HG03442 (cell line): ENCODE data around the gene DDX10.
"Not testable (repeated sequence)": the region's sequence is repeated elsewhere in the genome, so short reads cannot be mapped to it uniquely, and the experiment has no call there.

Experiments
- ATAC-seq: cut with Tn5 transposase; IDR thresholded peaks from one replicate; pipeline ENCODE4 v1.9.1; 2021; ENCODE audit warnings: mild to moderate bottlenecking, moderate library complexity; ENCODE audit not compliant: unreplicated experiment

DDX10 gene

GRCh38 chr11:108766596-108767173, 101.8 kb downstream of the DDX10 start:
- ATAC-seq: no peak

- no peak for ATAC-seq
Observed at GRCh38 chr11:108768370-108768769, 103.5 kb downstream of the DDX10 start.

GRCh38 chr11:108768964-108769363, 104.1 kb downstream of the DDX10 start:
- ATAC-seq: no peak

- ATAC-seq: no peak
Observed at GRCh38 chr11:108774037-108774730, 109.3 kb downstream of the DDX10 start.

- ATAC-seq: no peak
Observed at GRCh38 chr11:108775324-108775723, 110.5 kb downstream of the DDX10 start.

GRCh38 chr11:108779147-108779546, 114.3 kb downstream of the DDX10 start:
- not testable (repeated sequence) for ATAC-seq

GRCh38 chr11:108780119-108780518, 115.2 kb downstream of the DDX10 start:
- no peak for ATAC-seq

- no peak for ATAC-seq
Observed at GRCh38 chr11:108781946-108782345, 117.1 kb downstream of the DDX10 start.

GRCh38 chr11:108786281-108786990, 121.6 kb downstream of the DDX10 start:
- no peak for ATAC-seq

- ATAC-seq: no peak
Observed at GRCh38 chr11:108787105-108787504, 122.2 kb downstream of the DDX10 start.

GRCh38 chr11:108788565-108789199, 123.8 kb downstream of the DDX10 start:
- no peak for ATAC-seq

GRCh38 chr11:108790501-108791299, 125.8 kb downstream of the DDX10 start:
- peak; percentile 54 for ATAC-seq

GRCh38 chr11:108793138-108793537, 128.3 kb downstream of the DDX10 start:
- ATAC-seq: no peak

- ATAC-seq: no peak
Observed at GRCh38 chr11:108793611-108794010, 128.7 kb downstream of the DDX10 start.

- ATAC-seq: no peak
Observed at GRCh38 chr11:108796551-108796950, 131.7 kb downstream of the DDX10 start.

GRCh38 chr11:108797578-108798100, 132.8 kb downstream of the DDX10 start:
- no peak for ATAC-seq

- ATAC-seq: no peak
Observed at GRCh38 chr11:108802492-108802891, 137.6 kb downstream of the DDX10 start.

- ATAC-seq: no peak
Observed at GRCh38 chr11:108803776-108804175, 138.9 kb downstream of the DDX10 start.

- no peak for ATAC-seq
Observed at GRCh38 chr11:108804511-108804910, 139.6 kb downstream of the DDX10 start.

GRCh38 chr11:108805030-108805429, 140.2 kb downstream of the DDX10 start:
- no peak for ATAC-seq

- no peak for ATAC-seq
Observed at GRCh38 chr11:108807262-108807661, 142.4 kb downstream of the DDX10 start.
